HepG2 (cell line): Measurements from ENCODE around the gene AUTS2. TPM values are rescaled to one million over a fixed set of nuclear protein-coding genes. Genes with fewer than 3 reads are reported as not detected.

Experiments
- ATAC-seq: fragments of 200-7000 bp; cut with Tn5 transposase; 3 replicates; pipeline ENCODE4 v1.9.1; 2020; ENCODE audit warnings: mild to moderate bottlenecking, moderate library complexity
- BruUV-seq: library from RNA; stranded (reverse); fragments of 400-500 nt; replicated peaks from 2 replicates; lab custom pipeline; 2021; lab: Mats Ljungman, UMichigan
- CTCF ChIA-PET: fragments of 300-600 bp; formaldehyde crosslinking; extraction: SDS; loops from one replicate; lab custom pipeline; 2021; ENCODE audit warnings: low total read pairs, inconsistent platforms, low intra/inter-chr PET ratio; lab: Yijun Ruan, JAX
- POLR2A ChIA-PET: fragments of 350-600 bp; sonication (Branson Sonifier 250); formaldehyde crosslinking; loops from one replicate; lab custom pipeline; 2020; ENCODE audit warnings: antibody characterized with exemption, inconsistent platforms; lab: Yijun Ruan, JAX
- DNase-seq: peaks from one replicate; pipeline ENCODE4 v3.0.0-alpha.2; 2015; ENCODE audit warnings: low spot score
- FAIRE-seq: peaks from 3 replicates; lab custom pipeline; 2011; peaks lifted over from hg19 to GRCh38; lab: Jason Lieb, UNC
- H2AFZ ChIP-seq: one replicate; pipeline ENCODE4 v1.6.1; 2011; ENCODE audit warnings: low read length, inconsistent platforms
- H3K27ac ChIP-seq: fragments of 300-600 bp; 3 replicates; pipeline ENCODE4 v1.8.0; 2011; ENCODE audit warnings: mixed run types, mild to moderate bottlenecking, mixed read lengths, low read length, inconsistent platforms; ENCODE audit not compliant: insufficient read depth; ENCODE audit errors: extremely low read length
- H3K27me3 ChIP-seq, 2 experiments: fragments of 200-600 bp in 1 of 2; 2 replicates in 1 of 2; 3 replicates in 1 of 2; pipeline versions ENCODE4 v1.6.0 to v1.8.0; 2011; ENCODE audit warnings: low read length in 2 of 2, mild to moderate bottlenecking in 2 of 2, moderate library complexity in 2 of 2, inconsistent platforms in 1 of 2; ENCODE audit not compliant: insufficient read depth in 2 of 2, control insufficient read depth in 1 of 2
- H3K36me3 ChIP-seq, 2 experiments: fragments of 200-600 bp in 1 of 2; replicated peaks in 1 of 2; 2 replicates in 1 of 2; 3 replicates in 1 of 2; pipeline versions ENCODE4 v1.5.1 to v1.8.0; 2011; ENCODE audit warnings: low read length in 2 of 2, inconsistent platforms in 1 of 2; ENCODE audit not compliant: insufficient read depth in 2 of 2, control insufficient read depth in 1 of 2
- H3K4me1 ChIP-seq: 2 replicates; pipeline ENCODE4 v1.5.1; 2012; ENCODE audit warnings: low read length, inconsistent platforms; ENCODE audit not compliant: insufficient read depth
- H3K4me2 ChIP-seq: 2 replicates; pipeline ENCODE4 v1.6.0; 2011; ENCODE audit warnings: low read depth, low read length, inconsistent platforms
- H3K4me3 ChIP-seq, 3 experiments: fragments of 200-600 bp in 1 of 3; sonication (generic), shearing (Covaris generic) in 1 of 3; replicated peaks in 1 of 3; 2 replicates each; pipeline ENCODE4 v1.5.1; 2011 to 2016; ENCODE audit warnings: low read length in 3 of 3, inconsistent platforms in 2 of 3, low read depth in 2 of 3, mild to moderate bottlenecking in 2 of 3, control low read depth in 1 of 3, mixed read lengths in 1 of 3; ENCODE audit not compliant: insufficient read depth in 1 of 3
- H3K79me2 ChIP-seq: one replicate; pipeline ENCODE4 v1.6.1; 2011; ENCODE audit warnings: low read length, inconsistent platforms; ENCODE audit not compliant: insufficient read depth
- H3K9ac ChIP-seq: 2 replicates; pipeline ENCODE4 v1.6.0; 2011; ENCODE audit warnings: mild to moderate bottlenecking, low read depth, low read length, inconsistent platforms; ENCODE audit not compliant: insufficient read depth
- H3K9me3 ChIP-seq: 2 replicates; pipeline ENCODE4 v1.5.1; 2012; ENCODE audit warnings: mild to moderate bottlenecking, low read length
- H4K20me1 ChIP-seq: 2 replicates; pipeline ENCODE4 v1.6.0; 2011; ENCODE audit warnings: inconsistent platforms, mild to moderate bottlenecking, low read length, moderate library complexity; ENCODE audit not compliant: insufficient read depth
- FOXC1 ChIP-seq: sonication (generic); formaldehyde crosslinking; IDR thresholded peaks from 2 replicates; pipeline ENCODE4 v1.8.0; 2022; ENCODE audit warnings: mild to moderate bottlenecking, missing genetic modification reagents, borderline replicate concordance
- KDM2A ChIP-seq: sonication (generic); formaldehyde crosslinking; IDR thresholded peaks from 2 replicates; pipeline ENCODE4 v1.4.0; 2020; ENCODE audit warnings: low read depth, missing genetic modification reagents, borderline replicate concordance
- ZNF274 ChIP-seq: sonication (generic); formaldehyde crosslinking; IDR thresholded peaks from 2 replicates; pipeline ENCODE4 v1.5.1; 2020; ENCODE audit warnings: mild to moderate bottlenecking, missing genetic modification reagents
- ZNF530 ChIP-seq: sonication (generic); formaldehyde crosslinking; IDR thresholded peaks from 2 replicates; pipeline ENCODE4 v1.5.0; 2020; ENCODE audit warnings: low read depth, mild to moderate bottlenecking, missing genetic modification reagents
- ZSCAN12 ChIP-seq: sonication (generic); formaldehyde crosslinking; IDR thresholded peaks from 2 replicates; pipeline ENCODE4 v1.9.0; 2021; ENCODE audit warnings: mild to moderate bottlenecking, missing genetic modification reagents
- WGBS: methylation state at CpG from one replicate; pipeline ENCODE4 v1.1.6; 2017; ENCODE audit warnings: low lambda C conversion rate; 5-methylcytosine and 5-hydroxymethylcytosine counted together
- in situ Hi-C: cut with HindIII; loops from 2 replicates; pipeline ENCODE4 v1.10.0; 2017; ENCODE audit warnings: low pct_unique_long_range_greater_than_20kb; ENCODE audit not compliant: extremely low pct_ligation_motif_present
- intact Hi-C: fragments of 100-400 bp; cut with micrococcal nuclease; formaldehyde crosslinking; loops from one replicate; pipeline ENCODE4 v1.10.0; 2022; ENCODE audit not compliant: unreplicated experiment
- polyA plus RNA-seq, 8 experiments: library from polyadenylated mRNA; depleted of rRNA in 3 of 8; stranded (reverse) in 7 of 8; unstranded in 1 of 8; fragments of >200 nt; fragmentation: Illumina TruSeq in 4 of 8; extraction: Trizol in 4 of 8; gene quantifications; 2 replicates each; pipeline versions ENCODE4 v1.2.1 to v1.2.3, GENCODE V29; 2011 to 2016; ENCODE audit warnings: low read depth in 4 of 8, missing spikeins in 1 of 8, mixed read lengths in 1 of 8; ENCODE audit not compliant: insufficient read depth in 1 of 8
- total RNA-seq, 5 experiments: library from RNA; depleted of rRNA; stranded (reverse); fragments of >200 nt; fragmentation: Illumina TruSeq; extraction: Trizol; gene quantifications; 2 replicates each; pipeline ENCODE4 v1.2.3, GENCODE V29; 2016; ENCODE audit warnings: low read depth in 1 of 5
- TF ChIP-seq, protein P1 (sequence below): sonication (generic); formaldehyde crosslinking; IDR thresholded peaks from 2 replicates; pipeline ENCODE4 v1.4.0; 2020; ENCODE audit warnings: missing genetic modification reagents, borderline replicate concordance
- TF ChIP-seq, protein P2 (sequence below): sonication (generic); formaldehyde crosslinking; IDR thresholded peaks from 2 replicates; pipeline ENCODE4 v1.4.0; 2020; ENCODE audit warnings: missing genetic modification reagents

Gene AUTS2
- total and polyA plus RNA-seq, 2 of the 13 experiments (the other 11 are each of a cell fraction or from before 2014, with no cell fraction given): 0.38 TPM; not detected in 1

DNA sequence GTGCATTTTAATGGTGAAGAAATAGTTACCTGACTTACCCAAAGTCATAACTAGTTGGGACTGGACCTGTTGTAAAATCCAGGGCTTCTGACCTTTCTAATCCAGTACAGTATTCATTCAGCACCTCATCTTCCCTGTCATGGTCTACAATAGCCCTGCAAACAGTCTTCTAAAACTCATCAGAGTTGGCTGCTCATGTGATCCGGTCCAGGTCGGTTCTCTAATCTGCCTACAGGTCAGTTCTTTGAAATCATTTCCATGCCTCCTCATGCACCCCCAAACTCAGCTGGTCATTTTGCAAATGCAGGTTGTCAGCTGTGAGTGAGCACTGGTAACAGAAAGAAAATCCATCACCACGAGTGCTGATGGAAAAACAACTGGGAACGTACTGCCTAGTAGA is 1082.0 kb downstream of the AUTS2 start:
- ChIA-PET CTCF (no interaction called here), POLR2A (no interaction called here)
- 34% methylated on average over 4 of the region's 4 CpGs for WGBS
- BruUV-seq: no TSS peak
- Histone ChIP-seq H3K27ac (no peak overlapping the region), H3K9me3 (no peaks in the 10 kb centered on the region), H3K4me2 (no peak overlapping the region), H3K4me3 (no peak overlapping the region), H3K27me3 (no peaks in the 10 kb centered on the region; a peak in 1 of 5 replicates), H3K36me3 (no peaks in the 10 kb centered on the region), H3K9ac (no peak overlapping the region), H3K4me1 (no peaks in the 10 kb centered on the region), H2AFZ (no peak overlapping the region), H3K79me2 (no peaks in the 10 kb centered on the region), H4K20me1 (no peaks in the 10 kb centered on the region)
- FAIRE-seq (no peak), ATAC-seq (no peak), DNase-seq (no peak)
- in situ Hi-C loops (no loop called here), intact Hi-C loops (no loop called here)
- no peak for TF ChIP-seq ZNF530 (CRISPR knock-in tag)
- TF ChIP-seq, protein P1, sequence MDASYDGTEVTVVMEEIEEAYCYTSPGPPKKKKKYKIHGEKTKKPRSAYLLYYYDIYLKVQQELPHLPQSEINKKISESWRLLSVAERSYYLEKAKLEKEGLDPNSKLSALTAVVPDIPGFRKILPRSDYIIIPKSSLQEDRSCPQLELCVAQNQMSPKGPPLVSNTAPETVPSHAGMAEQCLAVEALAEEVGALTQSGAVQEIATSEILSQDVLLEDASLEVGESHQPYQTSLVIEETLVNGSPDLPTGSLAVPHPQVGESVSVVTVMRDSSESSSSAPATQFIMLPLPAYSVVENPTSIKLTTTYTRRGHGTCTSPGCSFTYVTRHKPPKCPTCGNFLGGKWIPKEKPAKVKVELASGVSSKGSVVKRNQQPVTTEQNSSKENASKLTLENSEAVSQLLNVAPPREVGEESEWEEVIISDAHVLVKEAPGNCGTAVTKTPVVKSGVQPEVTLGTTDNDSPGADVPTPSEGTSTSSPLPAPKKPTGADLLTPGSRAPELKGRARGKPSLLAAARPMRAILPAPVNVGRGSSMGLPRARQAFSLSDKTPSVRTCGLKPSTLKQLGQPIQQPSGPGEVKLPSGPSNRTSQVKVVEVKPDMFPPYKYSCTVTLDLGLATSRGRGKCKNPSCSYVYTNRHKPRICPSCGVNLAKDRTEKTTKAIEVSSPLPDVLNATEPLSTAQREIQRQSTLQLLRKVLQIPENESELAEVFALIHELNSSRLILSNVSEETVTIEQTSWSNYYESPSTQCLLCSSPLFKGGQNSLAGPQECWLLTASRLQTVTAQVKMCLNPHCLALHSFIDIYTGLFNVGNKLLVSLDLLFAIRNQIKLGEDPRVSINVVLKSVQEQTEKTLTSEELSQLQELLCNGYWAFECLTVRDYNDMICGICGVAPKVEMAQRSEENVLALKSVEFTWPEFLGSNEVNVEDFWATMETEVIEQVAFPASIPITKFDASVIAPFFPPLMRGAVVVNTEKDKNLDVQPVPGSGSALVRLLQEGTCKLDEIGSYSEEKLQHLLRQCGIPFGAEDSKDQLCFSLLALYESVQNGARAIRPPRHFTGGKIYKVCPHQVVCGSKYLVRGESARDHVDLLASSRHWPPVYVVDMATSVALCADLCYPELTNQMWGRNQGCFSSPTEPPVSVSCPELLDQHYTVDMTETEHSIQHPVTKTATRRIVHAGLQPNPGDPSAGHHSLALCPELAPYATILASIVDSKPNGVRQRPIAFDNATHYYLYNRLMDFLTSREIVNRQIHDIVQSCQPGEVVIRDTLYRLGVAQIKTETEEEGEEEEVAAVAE (CRISPR knock-in tag): no peak
- TF ChIP-seq ZNF274 (CRISPR knock-in tag): no peak
- TF ChIP-seq, protein P2, sequence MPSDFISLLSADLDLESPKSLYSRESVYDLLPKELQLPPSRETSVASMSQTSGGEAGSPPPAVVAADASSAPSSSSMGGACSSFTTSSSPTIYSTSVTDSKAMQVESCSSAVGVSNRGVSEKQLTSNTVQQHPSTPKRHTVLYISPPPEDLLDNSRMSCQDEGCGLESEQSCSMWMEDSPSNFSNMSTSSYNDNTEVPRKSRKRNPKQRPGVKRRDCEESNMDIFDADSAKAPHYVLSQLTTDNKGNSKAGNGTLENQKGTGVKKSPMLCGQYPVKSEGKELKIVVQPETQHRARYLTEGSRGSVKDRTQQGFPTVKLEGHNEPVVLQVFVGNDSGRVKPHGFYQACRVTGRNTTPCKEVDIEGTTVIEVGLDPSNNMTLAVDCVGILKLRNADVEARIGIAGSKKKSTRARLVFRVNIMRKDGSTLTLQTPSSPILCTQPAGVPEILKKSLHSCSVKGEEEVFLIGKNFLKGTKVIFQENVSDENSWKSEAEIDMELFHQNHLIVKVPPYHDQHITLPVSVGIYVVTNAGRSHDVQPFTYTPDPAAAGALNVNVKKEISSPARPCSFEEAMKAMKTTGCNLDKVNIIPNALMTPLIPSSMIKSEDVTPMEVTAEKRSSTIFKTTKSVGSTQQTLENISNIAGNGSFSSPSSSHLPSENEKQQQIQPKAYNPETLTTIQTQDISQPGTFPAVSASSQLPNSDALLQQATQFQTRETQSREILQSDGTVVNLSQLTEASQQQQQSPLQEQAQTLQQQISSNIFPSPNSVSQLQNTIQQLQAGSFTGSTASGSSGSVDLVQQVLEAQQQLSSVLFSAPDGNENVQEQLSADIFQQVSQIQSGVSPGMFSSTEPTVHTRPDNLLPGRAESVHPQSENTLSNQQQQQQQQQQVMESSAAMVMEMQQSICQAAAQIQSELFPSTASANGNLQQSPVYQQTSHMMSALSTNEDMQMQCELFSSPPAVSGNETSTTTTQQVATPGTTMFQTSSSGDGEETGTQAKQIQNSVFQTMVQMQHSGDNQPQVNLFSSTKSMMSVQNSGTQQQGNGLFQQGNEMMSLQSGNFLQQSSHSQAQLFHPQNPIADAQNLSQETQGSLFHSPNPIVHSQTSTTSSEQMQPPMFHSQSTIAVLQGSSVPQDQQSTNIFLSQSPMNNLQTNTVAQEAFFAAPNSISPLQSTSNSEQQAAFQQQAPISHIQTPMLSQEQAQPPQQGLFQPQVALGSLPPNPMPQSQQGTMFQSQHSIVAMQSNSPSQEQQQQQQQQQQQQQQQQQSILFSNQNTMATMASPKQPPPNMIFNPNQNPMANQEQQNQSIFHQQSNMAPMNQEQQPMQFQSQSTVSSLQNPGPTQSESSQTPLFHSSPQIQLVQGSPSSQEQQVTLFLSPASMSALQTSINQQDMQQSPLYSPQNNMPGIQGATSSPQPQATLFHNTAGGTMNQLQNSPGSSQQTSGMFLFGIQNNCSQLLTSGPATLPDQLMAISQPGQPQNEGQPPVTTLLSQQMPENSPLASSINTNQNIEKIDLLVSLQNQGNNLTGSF (CRISPR knock-in tag): no peak
- no peak for TF ChIP-seq FOXC1 (CRISPR knock-in tag)
- no peak for TF ChIP-seq KDM2A
- TF ChIP-seq ZSCAN12 (CRISPR knock-in tag): no peak
